ENCODE measurements around the gene LRP2.

GRCh38 chr2:169330555-169331198, 31.7 kb downstream of the LRP2 start:
- TF ChIP-seq CTCF (IDR thresholded peaks at IDR 0.05) (no peak), POLR2A (IDR thresholded peaks at IDR 0.05) (no peak)
